HFFc6 (cell line): ENCODE results near the gene CCN2. TPM values are rescaled to one million over a fixed set of nuclear protein-coding genes. Genes with fewer than 3 reads are reported as not detected.

Experiments
- DNase-seq: peaks from one replicate; pipeline ENCODE4 v3.0.0-alpha.2; 2018
- H3K27ac Mint-ChIP-seq: 2 replicates; pipeline ENCODE4 v1.8.0; 2020; ENCODE audit warnings: mild to moderate bottlenecking, mixed read lengths
- H3K27me3 Mint-ChIP-seq: 2 replicates; pipeline ENCODE4 v1.8.0; 2021; ENCODE audit warnings: mild to moderate bottlenecking, moderate library complexity, mixed read lengths; ENCODE audit not compliant: insufficient read depth
- H3K36me3 Mint-ChIP-seq: 2 replicates; pipeline ENCODE4 v1.8.0; 2021; ENCODE audit warnings: low read depth, mixed read lengths
- H3K4me1 Mint-ChIP-seq: 2 replicates; pipeline ENCODE4 v1.8.0; 2020; ENCODE audit warnings: low read depth, mixed read lengths
- H3K4me3 Mint-ChIP-seq: 2 replicates; pipeline ENCODE4 v1.8.0; 2020; ENCODE audit warnings: mild to moderate bottlenecking, moderate library complexity, mixed read lengths
- H3K9me3 Mint-ChIP-seq: 2 replicates; pipeline ENCODE4 v1.8.0; 2020; ENCODE audit warnings: mild to moderate bottlenecking, mixed read lengths
- CTCF ChIP-seq: fragments of 200-600 bp; sonication (generic); IDR thresholded peaks from 2 replicates; pipeline ENCODE4 v1.5.0; 2021; ENCODE audit warnings: antibody characterized with exemption, mild to moderate bottlenecking
- long read RNA-seq: library from polyadenylated mRNA; unstranded; transcript quantifications from one replicate; pipeline ENCODE4 v2.0.0, GENCODE V29; 2019
- total RNA-seq, 6 experiments: library from RNA; stranded (reverse); fragmentation: NEBNext Ultra II Directional; extraction: Animal tissue kit (Norgen Biotek cat#: 25700); gene quantifications; 2 replicates in 1 of 6; 3 replicates in 5 of 6; pipeline ENCODE4 v1.2.3, GENCODE V29; 2021

The CCN2 gene
- 100 to 1,000 TPM; 493 to 923 (median 550) TPM for total RNA-seq
- long read RNA-seq, transcript CTGF-201 (5 exons, 2,339 nt), result major isoform, 2,850 of 3,086 reads
- long read RNA-seq, partial matches to known transcripts, result 104 of 3,086 reads
- long read RNA-seq, other reads (novel, unspliced or antisense), result 132 of 3,086 reads

GRCh38 chr6:131950767-131951575, at the start of gene CCN2:
Gene CCN2 (minus strand): TSS chr6:131951372. CDS start chr6:131951172, 200 bp downstream.
- H3K9me3 Mint-ChIP-seq, result peaks cover 28% of the 10 kb centered on the region
- peaks cover 44% of the 10 kb centered on the region for H3K36me3 Mint-ChIP-seq
- DNase-seq, result peak; percentile 99
- H3K27ac Mint-ChIP-seq, result peak within 1 kb of the TSS; percentile 97
- peak within 1 kb of the TSS; percentile 99 for H3K4me3 Mint-ChIP-seq
- H3K4me1 Mint-ChIP-seq, result peaks cover 77% of the 10 kb centered on the region
- TF ChIP-seq CTCF, result peak; percentile 54
- peaks cover 49% of the 10 kb centered on the region for H3K27me3 Mint-ChIP-seq

- H3K9me3 Mint-ChIP-seq, result peaks cover 15% of the 10 kb centered on the region
- no peak overlapping the region for H3K4me3 Mint-ChIP-seq
- TF ChIP-seq CTCF, result no peak
- H3K27me3 Mint-ChIP-seq, result no peaks in the 10 kb centered on the region
- H3K27ac Mint-ChIP-seq, result no peak overlapping the region
- H3K36me3 Mint-ChIP-seq, result peaks cover 25% of the 10 kb centered on the region
- peaks cover 40% of the 10 kb centered on the region for H3K4me1 Mint-ChIP-seq
- no peak for DNase-seq
Measured at GRCh38 chr6:132000296-132000695, 49.1 kb upstream of the CCN2 start.

- no peak overlapping the region; the same call in 1 of the 2 replicates for H3K27ac Mint-ChIP-seq
- peaks cover 25% of the 10 kb centered on the region for H3K36me3 Mint-ChIP-seq
- H3K9me3 Mint-ChIP-seq, result peaks cover 14% of the 10 kb centered on the region
- TF ChIP-seq CTCF, result no peak
- no peak overlapping the region for H3K4me3 Mint-ChIP-seq
- DNase-seq, result no peak
- H3K27me3 Mint-ChIP-seq, result no peaks in the 10 kb centered on the region
- H3K4me1 Mint-ChIP-seq, result peaks cover 46% of the 10 kb centered on the region
Measured at GRCh38 chr6:131999545-132000146, 48.5 kb upstream of the CCN2 start.

- no peak for TF ChIP-seq CTCF
- H3K9me3 Mint-ChIP-seq, result peaks cover 1% of the 10 kb centered on the region; the same call in 1 of the 2 replicates
- H3K36me3 Mint-ChIP-seq, result peaks cover 12% of the 10 kb centered on the region
- no peak overlapping the region for H3K27ac Mint-ChIP-seq
- no peak overlapping the region for H3K4me3 Mint-ChIP-seq
- H3K27me3 Mint-ChIP-seq, result no peaks in the 10 kb centered on the region
- peaks cover 48% of the 10 kb centered on the region for H3K4me1 Mint-ChIP-seq
- DNase-seq, result no peak
Measured at GRCh38 chr6:131998255-131998982, 47.2 kb upstream of the CCN2 start.

- Mint-ChIP-seq H3K9me3 (no peaks in the 10 kb centered on the region), H3K27ac (no peak overlapping the region), H3K4me1 (peaks cover 48% of the 10 kb centered on the region), H3K4me3 (no peak overlapping the region), H3K36me3 (peaks cover 9% of the 10 kb centered on the region), H3K27me3 (no peaks in the 10 kb centered on the region)
- DNase-seq, result no peak
- TF ChIP-seq CTCF, result no peak
Measured at GRCh38 chr6:131997429-131998153, 46.4 kb upstream of the CCN2 start.
